Fibroblast of lung (primary cell): ENCODE data around the gene CTNND2. TPM values are rescaled to one million over a fixed set of nuclear protein-coding genes. Genes with fewer than 3 reads are reported as not detected.

Source experiments
- DNase-seq, 2 donors: peaks; one replicate each; pipeline versions ENCODE4 v3.0.0 to v3.0.0-alpha.2; 2010; ENCODE audit warnings: low read depth in 2 of 2
- H2AFZ ChIP-seq: 2 replicates; pipeline ENCODE4 v1.5.1; 2012; ENCODE audit warnings: low read length, control low read depth, inconsistent platforms
- H3K27ac ChIP-seq: 2 replicates; pipeline ENCODE4 v1.5.1; 2011; ENCODE audit warnings: low read length, control low read depth; ENCODE audit not compliant: insufficient read depth
- H3K27me3 ChIP-seq: 2 replicates; pipeline ENCODE4 v1.5.1; 2011; ENCODE audit warnings: mild to moderate bottlenecking, low read length; ENCODE audit not compliant: control insufficient read depth, insufficient read depth
- H3K36me3 ChIP-seq: 2 replicates; pipeline ENCODE4 v1.5.1; 2011; ENCODE audit warnings: low read length; ENCODE audit not compliant: control insufficient read depth, insufficient read depth
- H3K4me1 ChIP-seq: 2 replicates; pipeline ENCODE4 v1.5.1; 2011; ENCODE audit warnings: low read length; ENCODE audit not compliant: control insufficient read depth, insufficient read depth; ENCODE audit errors: extremely low read depth
- H3K4me2 ChIP-seq: 2 replicates; pipeline ENCODE4 v1.5.1; 2011; ENCODE audit warnings: low read length, control low read depth; ENCODE audit not compliant: insufficient read depth; ENCODE audit errors: extremely low read depth
- H3K4me3 ChIP-seq, 4 experiments: fragments of 200-600 bp in 1 of 4; sonication (generic) in 1 of 4; replicated peaks in 1 of 4; 2 replicates each; pipeline ENCODE4 v1.5.1; 2011 to 2016; ENCODE audit warnings: low read length in 4 of 4, low read depth in 3 of 4, mild to moderate bottlenecking in 3 of 4, control low read depth in 2 of 4, inconsistent platforms in 1 of 4, mixed read lengths in 1 of 4; ENCODE audit not compliant: insufficient read depth in 1 of 4; ENCODE audit errors: control extremely low read depth in 1 of 4
- H3K79me2 ChIP-seq: 2 replicates; pipeline ENCODE4 v1.5.1; 2012; ENCODE audit warnings: mild to moderate bottlenecking, low read length, inconsistent platforms; ENCODE audit not compliant: control insufficient read depth, insufficient read depth
- H3K9ac ChIP-seq: 2 replicates; pipeline ENCODE4 v1.5.1; 2011; ENCODE audit warnings: mild to moderate bottlenecking, low read length, control low read depth; ENCODE audit not compliant: insufficient read depth
- H3K9me3 ChIP-seq: 2 replicates; pipeline ENCODE4 v1.5.1; 2012; ENCODE audit warnings: low read depth, low read length; ENCODE audit not compliant: control insufficient read depth, insufficient read depth
- H4K20me1 ChIP-seq: 2 replicates; pipeline ENCODE4 v1.5.1; 2011; ENCODE audit warnings: low read length; ENCODE audit not compliant: control insufficient read depth, insufficient read depth; ENCODE audit errors: extremely low read depth
- CTCF ChIP-seq, 2 donors: IDR thresholded peaks in 1 of 2; conservative IDR thresholded peaks in 1 of 2; 1 replicate in 1 of 2; 2 replicates in 1 of 2; pipeline ENCODE4 v1.5.1; 2011 to 2012; ENCODE audit warnings: low read length in 2 of 2, control low read depth in 1 of 2, inconsistent platforms in 1 of 2, low read depth in 1 of 2, mild to moderate bottlenecking in 1 of 2
- EZH2 ChIP-seq: IDR thresholded peaks from 2 replicates; pipeline ENCODE4 v1.5.1; 2012; ENCODE audit warnings: low read length, control low read depth, mild to moderate bottlenecking; ENCODE audit errors: missing control alignments
- polyA minus RNA-seq: library from RNA; depleted of rRNA, polyadenylated mRNA; stranded (reverse); fragments of >200 nt; gene quantifications from 2 replicates; pipeline ENCODE4 v1.2.3, GENCODE V29; 2011; ENCODE audit warnings: low replicate concordance
- polyA plus RNA-seq, 2 donors: library from polyadenylated mRNA; depleted of rRNA in 1 of 2; stranded (reverse) in 1 of 2; unstranded in 1 of 2; fragments of >200 nt; gene quantifications; 2 replicates each; pipeline ENCODE4 v1.2.1, GENCODE V29; 2011 to 2012; ENCODE audit warnings: missing spikeins in 1 of 2
- total RNA-seq: library from RNA; depleted of rRNA; stranded (reverse); fragments of >200 nt; gene quantifications from 2 replicates; pipeline ENCODE4 v1.2.1, GENCODE V29; 2014

Gene CTNND2
- total RNA-seq, result not detected in 2 replicates
- polyA plus RNA-seq, result not detected in 2 replicates
- polyA plus RNA-seq (2012), result not detected in 2 replicates
- polyA minus RNA-seq, result not detected in 2 replicates

GRCh38 chr5:11904265-11904906 is at the start of gene CTNND2:
Gene CTNND2, minus strand, starts transcription at chr5:11904446. Its CDS starts 593 bp downstream, at chr5:11903853.
- DNase-seq, result peak in 1 of 2 donors; percentile 77
- TF ChIP-seq CTCF (conservative IDR thresholded peaks at IDR 0.05 in 1 of 2, IDR thresholded peaks at IDR 0.05 in 1 of 2; ENCODE audit: low read depth in 1 of 2, low read length in 2 of 2), result no peak
- TF ChIP-seq EZH2, result no peak
- no peaks in the 10 kb centered on the region for H3K9me3 ChIP-seq
- no peaks in the 10 kb centered on the region for H3K4me1 ChIP-seq
- H3K36me3 ChIP-seq, result no peaks in the 10 kb centered on the region
- H2AFZ ChIP-seq, result no peak within 1 kb of the TSS
- H3K9ac ChIP-seq, result no peak within 1 kb of the TSS
- no peaks in the 10 kb centered on the region for H3K27me3 ChIP-seq
- H3K4me3 ChIP-seq, result no peak within 1 kb of the TSS
- H3K27ac ChIP-seq, result no peak within 1 kb of the TSS
- H4K20me1 ChIP-seq, result no peaks in the 10 kb centered on the region
- H3K4me2 ChIP-seq, result no peak within 1 kb of the TSS
- H3K79me2 ChIP-seq, result no peaks in the 10 kb centered on the region

- no peak for DNase-seq
- H3K9me3 ChIP-seq, result no peaks in the 10 kb centered on the region
- no peak overlapping the region for H2AFZ ChIP-seq
- H3K27ac ChIP-seq, result no peak overlapping the region
- H3K79me2 ChIP-seq, result no peaks in the 10 kb centered on the region
- no peaks in the 10 kb centered on the region for H3K36me3 ChIP-seq
- no peak overlapping the region for H3K9ac ChIP-seq
- H3K4me3 ChIP-seq, result no peak overlapping the region
- TF ChIP-seq CTCF (conservative IDR thresholded peaks at IDR 0.05 in 1 of 2, IDR thresholded peaks at IDR 0.05 in 1 of 2; ENCODE audit: low read depth in 1 of 2, low read length in 2 of 2) (no peak), EZH2 (no peak)
- no peaks in the 10 kb centered on the region for H3K4me1 ChIP-seq
- no peaks in the 10 kb centered on the region for H3K27me3 ChIP-seq
- no peaks in the 10 kb centered on the region for H4K20me1 ChIP-seq
- H3K4me2 ChIP-seq, result no peak overlapping the region
These were observed 42.1 kb upstream of the CTNND2 start for GRCh38 chr5:11946317-11946716.

GRCh38 chr5:11941566-11941965 is 37.3 kb upstream of the CTNND2 start:
- DNase-seq, result peak in 1 of 2 donors; percentile 3
- TF ChIP-seq EZH2, result no peak
- no peak for TF ChIP-seq CTCF (conservative IDR thresholded peaks at IDR 0.05 in 1 of 2, IDR thresholded peaks at IDR 0.05 in 1 of 2; ENCODE audit: low read depth in 1 of 2, low read length in 2 of 2)
- Histone ChIP-seq H3K36me3 (no peaks in the 10 kb centered on the region), H3K27ac (no peak overlapping the region), H3K4me3 (no peak overlapping the region), H3K9ac (no peak overlapping the region), H4K20me1 (no peaks in the 10 kb centered on the region), H3K79me2 (no peaks in the 10 kb centered on the region), H3K4me2 (no peak overlapping the region), H2AFZ (no peak overlapping the region), H3K9me3 (no peaks in the 10 kb centered on the region), H3K27me3 (no peaks in the 10 kb centered on the region), H3K4me1 (no peaks in the 10 kb centered on the region)
